GM10248 (cell line): ENCODE measurements around the gene CABLES2.

Source experiments
- CTCF ChIA-PET: fragments of 300-600 bp; sonication (Branson Sonifier 250); formaldehyde crosslinking; extraction: SDS; loops from one replicate; lab custom pipeline; 2021; ENCODE audit warnings: antibody characterized with exemption; lab: Yijun Ruan, JAX
- POLR2A ChIA-PET: fragments of 350-650 bp; sonication (Branson Sonifier 250); formaldehyde crosslinking; extraction: SDS; loops from one replicate; lab custom pipeline; 2020; ENCODE audit warnings: antibody characterized with exemption; lab: Yijun Ruan, JAX
- DNase-seq: peaks from one replicate; pipeline ENCODE4 v3.0.0; 2012; ENCODE audit errors: extremely low spot score
- TF ChIP-seq, protein P1 (sequence below): IDR thresholded peaks from 2 replicates; pipeline ENCODE4 v1.5.1; 2012; ENCODE audit warnings: mild to moderate bottlenecking, low read depth; ENCODE audit errors: extremely low read depth, missing control alignments, control extremely low read depth

Gene CABLES2

DNA sequence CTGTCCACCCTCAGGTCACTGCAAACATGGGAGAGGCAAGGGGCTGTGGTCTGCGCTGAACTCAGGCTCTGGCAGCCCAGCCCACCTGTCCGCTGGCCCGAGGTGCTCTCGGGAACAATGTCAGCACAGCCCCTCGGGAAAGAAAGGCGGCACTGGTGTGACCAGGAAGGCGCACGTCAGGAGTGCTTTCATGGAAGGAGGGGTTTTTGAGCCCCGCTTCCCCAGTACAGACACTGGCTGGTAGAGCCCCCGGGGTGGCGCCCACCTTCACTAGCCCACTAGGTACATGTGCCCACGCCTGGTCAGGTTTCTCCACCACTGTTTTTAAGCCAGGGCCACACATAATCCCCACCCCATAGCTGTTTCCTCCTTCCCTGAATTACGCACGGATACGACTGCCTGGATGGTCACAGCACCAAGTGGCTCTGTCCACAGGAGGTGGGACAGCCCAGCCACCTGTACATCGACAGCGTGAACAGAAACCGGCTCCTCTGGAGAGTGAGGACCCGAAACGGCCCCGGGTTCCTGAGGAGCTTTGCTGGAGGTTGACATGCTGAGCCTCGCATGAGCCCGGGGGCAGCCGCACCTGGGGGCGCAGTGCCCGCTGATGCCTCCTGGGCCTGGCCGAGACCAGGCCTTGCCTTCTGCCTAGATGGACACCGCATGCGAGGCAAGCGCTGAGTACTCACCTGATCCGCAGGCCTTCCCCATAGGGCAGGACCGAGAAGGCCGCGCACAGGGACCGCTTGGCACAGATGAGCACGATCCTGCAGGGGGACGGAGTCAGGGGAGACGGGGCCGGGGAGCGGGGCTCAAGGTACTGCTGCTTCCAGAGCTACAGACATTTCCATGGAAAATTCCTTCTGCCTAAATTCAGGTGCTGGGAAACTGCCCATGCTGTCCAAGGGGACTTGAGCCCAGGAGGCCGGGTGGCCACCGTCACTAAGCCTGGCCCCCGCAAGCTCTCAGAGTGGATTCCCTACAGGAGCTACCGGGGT is 12.5 kb downstream of the CABLES2 start:
- ChIA-PET POLR2A (interaction anchor here (1.1 kb wide), 1 partner anchor 8 kb away, joined by 3 read pairs; the partner anchor contains the start of gene RPS21), CTCF (interaction anchor here (1.0 to 4.0 kb wide), 3 partner anchors 9 to 222 kb away, joined by 3 to 12 read pairs (median 3); no protein-coding TSS in a partner anchor)

DNA sequence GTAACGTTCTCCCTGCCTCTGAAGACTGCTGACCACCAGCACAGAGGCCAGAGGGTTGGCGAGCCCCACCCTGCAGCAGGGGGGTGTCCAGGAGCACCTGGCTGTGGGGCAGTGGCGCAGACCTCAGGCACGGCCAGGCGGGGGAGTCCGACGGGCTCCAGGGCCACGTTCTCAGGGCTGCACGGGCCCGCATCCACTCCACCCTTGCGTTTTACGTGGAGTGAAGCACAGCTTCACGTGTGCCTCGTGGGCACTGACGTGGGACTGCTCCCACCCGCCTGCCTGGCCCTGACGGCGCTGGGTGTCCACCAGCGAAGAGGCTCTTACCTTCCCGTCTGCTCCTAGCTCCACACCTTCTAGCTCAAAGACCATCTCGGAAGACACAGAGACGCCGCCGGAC is 13.3 kb downstream of the CABLES2 start:
- POLR2A ChIA-PET = no interaction called here
- DNase-seq = no peak
- TF ChIP-seq, protein P1, sequence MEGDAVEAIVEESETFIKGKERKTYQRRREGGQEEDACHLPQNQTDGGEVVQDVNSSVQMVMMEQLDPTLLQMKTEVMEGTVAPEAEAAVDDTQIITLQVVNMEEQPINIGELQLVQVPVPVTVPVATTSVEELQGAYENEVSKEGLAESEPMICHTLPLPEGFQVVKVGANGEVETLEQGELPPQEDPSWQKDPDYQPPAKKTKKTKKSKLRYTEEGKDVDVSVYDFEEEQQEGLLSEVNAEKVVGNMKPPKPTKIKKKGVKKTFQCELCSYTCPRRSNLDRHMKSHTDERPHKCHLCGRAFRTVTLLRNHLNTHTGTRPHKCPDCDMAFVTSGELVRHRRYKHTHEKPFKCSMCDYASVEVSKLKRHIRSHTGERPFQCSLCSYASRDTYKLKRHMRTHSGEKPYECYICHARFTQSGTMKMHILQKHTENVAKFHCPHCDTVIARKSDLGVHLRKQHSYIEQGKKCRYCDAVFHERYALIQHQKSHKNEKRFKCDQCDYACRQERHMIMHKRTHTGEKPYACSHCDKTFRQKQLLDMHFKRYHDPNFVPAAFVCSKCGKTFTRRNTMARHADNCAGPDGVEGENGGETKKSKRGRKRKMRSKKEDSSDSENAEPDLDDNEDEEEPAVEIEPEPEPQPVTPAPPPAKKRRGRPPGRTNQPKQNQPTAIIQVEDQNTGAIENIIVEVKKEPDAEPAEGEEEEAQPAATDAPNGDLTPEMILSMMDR = no peak
- CTCF ChIA-PET = interaction anchor here (1.0 to 4.0 kb wide), 3 partner anchors 8 to 223 kb away, joined by 3 to 12 read pairs (median 3); no protein-coding TSS in a partner anchor

More for the DNA sequence above, 12.5 kb downstream of the CABLES2 start:
- DNase-seq = no peak
- TF ChIP-seq, protein P1 = no peak

DNA sequence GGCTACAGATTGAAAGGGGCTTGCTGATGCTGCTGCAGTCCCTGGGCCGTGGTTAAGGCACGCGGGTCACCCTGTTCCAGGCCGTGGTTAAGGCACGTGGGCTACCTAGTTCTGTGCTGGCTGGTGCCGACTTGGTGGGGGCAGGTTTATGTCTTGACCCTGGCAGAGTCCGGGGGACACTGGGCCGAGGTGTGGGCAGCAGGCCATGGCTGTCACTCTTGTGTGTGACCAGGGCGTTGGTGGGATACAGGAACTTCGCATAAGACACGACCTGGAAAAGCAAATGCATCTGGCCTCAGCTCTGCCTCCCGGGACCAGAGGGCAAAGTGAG is 13.8 kb downstream of the CABLES2 start:
- POLR2A ChIA-PET = no interaction called here
- CTCF ChIA-PET = interaction anchor here (1.0 to 4.0 kb wide), 3 partner anchors 8 to 223 kb away, joined by 3 to 12 read pairs (median 3); no protein-coding TSS in a partner anchor
- TF ChIP-seq, protein P1 = no peak
- no peak for DNase-seq

DNA sequence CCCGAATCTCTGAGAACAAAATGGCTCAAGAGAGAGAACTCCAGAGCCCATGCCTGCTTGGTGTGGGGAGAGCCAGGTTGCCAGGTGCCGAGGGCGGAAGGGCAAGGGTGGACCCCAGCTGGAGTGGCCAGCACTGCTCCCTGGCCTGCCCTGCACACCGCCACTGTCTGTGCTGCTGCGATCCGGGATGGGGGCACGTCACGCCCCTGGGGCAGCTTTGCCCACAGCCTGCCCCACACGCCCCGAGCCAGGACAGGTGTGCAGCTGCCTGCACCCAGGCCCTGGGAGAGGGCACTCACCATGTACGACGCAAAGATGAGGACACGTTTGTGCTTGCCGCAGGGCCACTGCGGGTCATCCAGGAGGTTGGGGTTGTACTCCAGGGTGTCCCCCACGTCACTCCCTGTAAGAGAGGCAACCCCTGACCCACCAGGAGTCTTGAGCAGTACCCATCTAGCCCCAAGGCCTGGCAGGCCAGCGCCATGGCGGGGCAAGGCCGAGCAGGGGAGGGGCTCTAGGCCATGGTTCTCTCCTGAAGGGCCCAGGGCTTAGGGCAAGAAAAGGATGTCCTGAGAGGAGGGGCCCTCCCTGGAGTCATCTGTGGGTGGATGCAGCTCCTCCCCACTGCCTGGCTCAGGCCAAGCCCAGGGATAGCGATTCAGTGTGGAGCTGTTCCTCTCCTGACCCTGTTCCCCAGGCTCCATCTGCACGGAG is 14.3 kb downstream of the CABLES2 start:
- no peak for DNase-seq
- CTCF ChIA-PET = interaction anchor here (1.0 to 4.0 kb wide), 2 partner anchors 10 to 224 kb away, joined by 3 to 12 read pairs; no protein-coding TSS in a partner anchor
- POLR2A ChIA-PET = no interaction called here
- TF ChIP-seq, protein P1 = no peak

DNA sequence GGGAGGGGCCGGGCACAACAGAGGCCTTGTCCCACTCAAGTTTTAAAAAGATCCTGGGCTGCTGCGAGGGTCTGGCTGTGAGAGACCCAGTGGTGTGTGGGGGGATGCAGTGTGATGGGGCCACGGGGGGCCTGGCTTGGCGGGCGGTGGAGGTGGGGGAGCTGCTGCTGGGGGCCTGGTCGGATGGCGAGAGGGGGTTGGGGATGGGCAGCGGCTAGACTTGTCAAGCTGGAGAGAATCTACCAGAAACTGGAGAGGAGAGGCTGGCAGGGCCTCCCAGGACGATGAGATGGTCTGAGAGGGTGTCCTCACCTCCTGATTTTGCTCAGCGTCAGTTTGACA is 15.0 kb downstream of the CABLES2 start:
- POLR2A ChIA-PET = no interaction called here

More for the DNA sequence above, 15.0 kb downstream of the CABLES2 start:
- TF ChIP-seq, protein P1 = no peak
- CTCF ChIA-PET = interaction anchor here (4.0 kb wide), 1 partner anchor 9 kb away, joined by 12 read pairs; no protein-coding TSS in a partner anchor
- DNase-seq = no peak
